AG09309 (cell line): Measurements from ENCODE around the gene NOS3.

Source experiments
- DNase-seq: peaks from one replicate; pipeline ENCODE4 v3.0.0-alpha.2; 2010; ENCODE audit warnings: low read depth
- H3K4me3 ChIP-seq: 2 replicates; pipeline ENCODE4 v1.5.1; 2011; ENCODE audit warnings: mild to moderate bottlenecking, low read depth, low read length, moderate library complexity; ENCODE audit not compliant: control insufficient read depth
- TF ChIP-seq, protein P1 (sequence below): IDR thresholded peaks from 2 replicates; pipeline ENCODE4 v1.5.1; 2011; ENCODE audit warnings: mild to moderate bottlenecking, low read depth, low read length, inconsistent platforms; ENCODE audit not compliant: insufficient read depth, control insufficient read depth; ENCODE audit errors: missing control alignments

Gene NOS3

GRCh38 chr7:150993511-150993910 lies 2.7 kb downstream of the NOS3 start:
- DNase-seq: no peak
- no peak overlapping the region for H3K4me3 ChIP-seq
- TF ChIP-seq, protein P1, sequence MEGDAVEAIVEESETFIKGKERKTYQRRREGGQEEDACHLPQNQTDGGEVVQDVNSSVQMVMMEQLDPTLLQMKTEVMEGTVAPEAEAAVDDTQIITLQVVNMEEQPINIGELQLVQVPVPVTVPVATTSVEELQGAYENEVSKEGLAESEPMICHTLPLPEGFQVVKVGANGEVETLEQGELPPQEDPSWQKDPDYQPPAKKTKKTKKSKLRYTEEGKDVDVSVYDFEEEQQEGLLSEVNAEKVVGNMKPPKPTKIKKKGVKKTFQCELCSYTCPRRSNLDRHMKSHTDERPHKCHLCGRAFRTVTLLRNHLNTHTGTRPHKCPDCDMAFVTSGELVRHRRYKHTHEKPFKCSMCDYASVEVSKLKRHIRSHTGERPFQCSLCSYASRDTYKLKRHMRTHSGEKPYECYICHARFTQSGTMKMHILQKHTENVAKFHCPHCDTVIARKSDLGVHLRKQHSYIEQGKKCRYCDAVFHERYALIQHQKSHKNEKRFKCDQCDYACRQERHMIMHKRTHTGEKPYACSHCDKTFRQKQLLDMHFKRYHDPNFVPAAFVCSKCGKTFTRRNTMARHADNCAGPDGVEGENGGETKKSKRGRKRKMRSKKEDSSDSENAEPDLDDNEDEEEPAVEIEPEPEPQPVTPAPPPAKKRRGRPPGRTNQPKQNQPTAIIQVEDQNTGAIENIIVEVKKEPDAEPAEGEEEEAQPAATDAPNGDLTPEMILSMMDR: no peak

DNA sequence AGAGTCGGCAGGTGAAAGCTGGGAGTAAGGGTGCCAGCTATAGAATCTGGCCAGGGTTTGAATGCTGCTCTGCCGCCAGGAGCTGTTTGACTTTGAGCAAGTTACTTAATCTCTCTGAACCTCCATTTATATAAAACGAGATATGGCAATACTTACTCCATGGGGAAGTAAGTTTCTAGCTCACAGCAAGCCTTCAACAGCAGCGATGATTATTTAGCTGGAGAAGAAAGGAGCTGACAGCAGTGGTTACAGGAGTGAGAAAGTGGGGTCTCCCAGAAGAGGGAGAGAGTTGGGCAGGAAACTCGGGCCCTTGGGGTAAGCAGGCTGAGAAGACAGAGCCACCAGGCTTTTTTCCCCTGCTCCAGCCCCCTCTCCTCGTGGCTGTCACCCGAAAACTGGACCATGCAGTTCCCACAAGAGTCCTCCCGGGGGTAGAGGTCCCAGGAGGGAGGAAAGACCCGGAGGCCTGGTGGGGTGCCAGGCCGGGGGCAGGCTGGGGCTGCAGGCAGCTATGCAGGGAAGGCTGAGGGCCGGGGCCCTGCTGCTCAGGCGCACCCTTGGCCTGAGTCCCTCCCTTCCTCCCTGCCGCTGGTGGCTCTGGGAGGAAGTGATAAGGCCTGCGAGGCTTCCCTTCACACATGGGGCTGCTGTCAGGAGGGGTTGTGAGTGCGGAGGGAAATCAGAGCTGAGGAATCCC lies 3.5 kb downstream of the NOS3 start:
- H3K4me3 ChIP-seq: no peak overlapping the region
- TF ChIP-seq, protein P1: no peak
- no peak for DNase-seq

DNA sequence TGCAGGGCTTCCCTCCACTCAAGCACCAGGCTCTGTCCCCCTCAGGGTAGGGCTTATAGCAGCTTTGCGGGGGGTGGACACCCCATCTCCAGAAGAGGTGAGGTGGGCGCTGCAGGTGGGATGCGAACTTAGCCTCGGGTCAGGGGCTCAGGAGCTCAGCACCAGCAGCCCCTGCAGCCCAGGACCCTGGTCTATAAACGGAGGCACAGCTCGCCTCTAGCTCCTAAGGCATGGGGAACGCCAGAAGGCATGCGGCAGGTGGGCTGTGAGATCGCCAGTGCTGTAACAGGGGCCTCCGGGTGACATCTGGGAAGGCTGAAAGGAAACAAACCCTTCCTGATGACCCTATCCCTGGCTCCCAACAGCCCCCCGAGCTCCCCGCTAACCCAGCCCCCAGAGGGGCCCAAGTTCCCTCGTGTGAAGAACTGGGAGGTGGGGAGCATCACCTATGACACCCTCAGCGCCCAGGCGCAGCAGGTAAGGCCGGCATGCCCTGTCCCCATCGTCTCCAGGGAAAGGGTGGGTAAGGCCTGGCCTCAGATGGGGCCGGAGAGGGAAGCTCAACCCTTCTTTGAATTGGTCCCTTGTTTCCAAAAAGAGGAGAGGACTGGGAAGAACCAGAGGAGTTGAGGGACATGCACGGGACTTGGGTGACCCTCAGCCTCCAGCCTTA lies 4.2 kb downstream of the NOS3 start:
- TF ChIP-seq, protein P1: no peak

GRCh38 chr7:150996376-150997074 lies 5.7 kb downstream of the NOS3 start:
- DNase-seq: no peak
- H3K4me3 ChIP-seq: no peak overlapping the region
- TF ChIP-seq, protein P1: no peak

More for the DNA sequence above, 4.2 kb downstream of the NOS3 start:
- H3K4me3 ChIP-seq: no peak overlapping the region
- DNase-seq: no peak

DNA sequence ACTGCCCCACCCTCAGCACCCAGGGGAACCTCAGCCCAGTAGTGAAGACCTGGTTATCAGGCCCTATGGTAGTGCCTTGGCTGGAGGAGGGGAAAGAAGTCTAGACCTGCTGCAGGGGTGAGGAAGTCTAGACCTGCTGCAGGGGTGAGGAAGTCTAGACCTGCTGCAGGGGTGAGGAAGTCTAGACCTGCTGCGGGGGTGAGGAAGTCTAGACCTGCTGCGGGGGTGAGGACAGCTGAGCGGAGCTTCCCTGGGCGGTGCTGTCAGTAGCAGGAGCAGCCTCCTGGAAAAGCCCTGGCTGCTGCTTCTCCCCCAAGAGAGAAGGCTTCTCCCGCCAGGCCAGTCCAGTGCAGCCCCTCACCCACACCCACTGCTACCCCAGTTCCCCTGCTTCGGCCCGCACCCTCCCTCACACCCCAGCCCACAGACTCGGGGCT lies 6.3 kb downstream of the NOS3 start:
- DNase-seq: no peak
- no peak overlapping the region for H3K4me3 ChIP-seq
- TF ChIP-seq, protein P1: no peak

- TF ChIP-seq, protein P1: no peak
- no peak for DNase-seq
- H3K4me3 ChIP-seq: no peak overlapping the region
Observed at GRCh38 chr7:150997817-150998216, 7.0 kb downstream of the NOS3 start.
